MCF 10A (cell line): ENCODE measurements around the gene MSX1. TPM values are rescaled to one million over a fixed set of nuclear protein-coding genes. Genes with fewer than 3 reads are reported as not detected.

Source experiments
- BruUV-seq: library from RNA; stranded (reverse); fragments of 400-500 nt; replicated peaks from 2 replicates; lab custom pipeline; 2021; lab: Mats Ljungman, UMichigan
- CTCF ChIA-PET: fragments of 300-600 bp; sonication (Branson Sonifier 250); formaldehyde crosslinking; extraction: SDS; loops from one replicate; lab custom pipeline; 2021; ENCODE audit warnings: antibody characterized with exemption, inconsistent platforms; lab: Yijun Ruan, JAX
- POLR2A ChIA-PET: fragments of 300-600, 350-650 bp; sonication (Branson Sonifier 250); formaldehyde crosslinking; extraction: SDS; loops from one replicate; lab custom pipeline; 2020; ENCODE audit warnings: antibody characterized with exemption, inconsistent platforms; lab: Yijun Ruan, JAX
- DNase-seq: peaks from one replicate; pipeline ENCODE4 v3.0.0-alpha.2; 2018; ENCODE audit not compliant: unreplicated experiment
- H3K27ac Mint-ChIP-seq: one replicate; pipeline ENCODE4 v1.8.0; 2022; ENCODE audit warnings: mild to moderate bottlenecking, low read depth, mixed read lengths; ENCODE audit not compliant: unreplicated experiment
- H3K27me3 Mint-ChIP-seq: one replicate; pipeline ENCODE4 v1.8.0; 2022; ENCODE audit warnings: mixed read lengths; ENCODE audit not compliant: insufficient read depth, unreplicated experiment
- H3K36me3 Mint-ChIP-seq: one replicate; pipeline ENCODE4 v1.8.0; 2022; ENCODE audit warnings: mild to moderate bottlenecking, moderate library complexity, mixed read lengths; ENCODE audit not compliant: insufficient read depth, unreplicated experiment
- H3K4me1 Mint-ChIP-seq: one replicate; pipeline ENCODE4 v1.8.0; 2022; ENCODE audit warnings: mixed read lengths; ENCODE audit not compliant: insufficient read depth, unreplicated experiment
- H3K4me3 Mint-ChIP-seq: one replicate; pipeline ENCODE4 v1.8.0; 2022; ENCODE audit warnings: mild to moderate bottlenecking, moderate library complexity, mixed read lengths; ENCODE audit not compliant: unreplicated experiment
- H3K9me3 Mint-ChIP-seq: one replicate; pipeline ENCODE4 v1.8.0; 2022; ENCODE audit warnings: mixed read lengths; ENCODE audit not compliant: unreplicated experiment
- intact Hi-C: fragments of 100-400 bp; cut with micrococcal nuclease; formaldehyde crosslinking; loops from 2 replicates; pipeline ENCODE4 v1.14.1; 2022
- total RNA-seq: library from RNA; stranded (reverse); gene quantifications from 2 replicates; pipeline ENCODE4 v1.2.3, GENCODE V29; 2022
- TF ChIP-seq, protein P1 (sequence below): fragments of 200-600 bp; IDR thresholded peaks from one replicate; pipeline ENCODE4 v1.8.0; 2022; ENCODE audit warnings: antibody characterized with exemption, mild to moderate bottlenecking; ENCODE audit not compliant: unreplicated experiment

The MSX1 gene
- total RNA-seq, 1 experiment from 2014 or later, result 3.9 TPM

DNA sequence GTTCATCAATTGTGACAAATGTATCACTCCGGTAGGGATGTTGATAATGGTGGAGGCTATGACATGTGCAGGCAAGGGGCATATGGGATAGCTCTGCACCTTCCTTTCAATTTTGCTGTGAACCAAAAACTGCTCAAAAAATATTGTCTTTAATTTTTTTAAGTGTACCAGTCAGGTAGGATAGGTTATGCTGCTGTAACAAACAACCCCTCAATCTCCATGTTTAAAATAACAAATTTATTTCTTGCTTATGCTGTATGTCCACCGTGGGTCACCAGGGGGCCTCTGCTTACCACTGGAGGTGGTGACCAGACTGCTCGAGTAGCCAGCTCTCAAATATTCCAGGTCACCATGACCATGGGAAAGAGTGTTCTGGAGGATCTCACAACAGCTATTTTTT, 23.4 kb upstream of the MSX1 start:
- Mint-ChIP-seq H3K27me3 (no peaks in the 10 kb centered on the region), H3K4me3 (no peak overlapping the region), H3K36me3 (no peaks in the 10 kb centered on the region), H3K4me1 (peaks cover 9% of the 10 kb centered on the region), H3K9me3 (no peaks in the 10 kb centered on the region), H3K27ac (no peak overlapping the region)
- ChIA-PET POLR2A (interaction anchor here (1.1 kb wide), 1 partner anchor 15 kb away, joined by 3 read pairs; no protein-coding TSS in a partner anchor), CTCF (interaction anchor here (0.9 kb wide), 1 partner anchor 347 kb away, joined by 3 read pairs; no protein-coding TSS in a partner anchor)
- TF ChIP-seq, protein P1, sequence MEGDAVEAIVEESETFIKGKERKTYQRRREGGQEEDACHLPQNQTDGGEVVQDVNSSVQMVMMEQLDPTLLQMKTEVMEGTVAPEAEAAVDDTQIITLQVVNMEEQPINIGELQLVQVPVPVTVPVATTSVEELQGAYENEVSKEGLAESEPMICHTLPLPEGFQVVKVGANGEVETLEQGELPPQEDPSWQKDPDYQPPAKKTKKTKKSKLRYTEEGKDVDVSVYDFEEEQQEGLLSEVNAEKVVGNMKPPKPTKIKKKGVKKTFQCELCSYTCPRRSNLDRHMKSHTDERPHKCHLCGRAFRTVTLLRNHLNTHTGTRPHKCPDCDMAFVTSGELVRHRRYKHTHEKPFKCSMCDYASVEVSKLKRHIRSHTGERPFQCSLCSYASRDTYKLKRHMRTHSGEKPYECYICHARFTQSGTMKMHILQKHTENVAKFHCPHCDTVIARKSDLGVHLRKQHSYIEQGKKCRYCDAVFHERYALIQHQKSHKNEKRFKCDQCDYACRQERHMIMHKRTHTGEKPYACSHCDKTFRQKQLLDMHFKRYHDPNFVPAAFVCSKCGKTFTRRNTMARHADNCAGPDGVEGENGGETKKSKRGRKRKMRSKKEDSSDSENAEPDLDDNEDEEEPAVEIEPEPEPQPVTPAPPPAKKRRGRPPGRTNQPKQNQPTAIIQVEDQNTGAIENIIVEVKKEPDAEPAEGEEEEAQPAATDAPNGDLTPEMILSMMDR, result no peak
- intact Hi-C loops, result no loop called here
- DNase-seq, result no peak
- no TSS peak for BruUV-seq

DNA sequence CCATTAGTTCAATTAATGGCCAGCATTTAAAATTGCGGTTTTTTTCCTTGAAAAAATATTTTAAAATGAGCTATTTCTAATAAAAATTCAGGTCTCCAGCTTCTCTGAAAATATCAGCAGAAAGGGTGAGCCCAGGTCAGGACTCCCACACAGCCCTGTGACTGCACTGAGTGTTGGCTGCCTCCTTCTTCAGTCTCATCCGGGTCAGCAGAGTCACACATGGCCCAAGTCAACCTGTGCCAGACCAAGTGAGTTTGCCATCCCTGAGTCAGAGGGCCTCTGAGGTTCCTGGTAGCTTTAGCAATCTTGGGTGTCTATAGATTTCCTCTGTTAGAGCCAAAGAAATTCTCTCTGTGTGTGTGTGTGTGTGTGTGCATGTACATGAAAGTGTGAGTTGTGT, 22.1 kb upstream of the MSX1 start:
- POLR2A ChIA-PET, result interaction anchor here (0.6 kb wide), 1 partner anchor 751 kb away, joined by 5 read pairs; no protein-coding TSS in a partner anchor
- Mint-ChIP-seq H3K27ac (no peak overlapping the region), H3K36me3 (no peaks in the 10 kb centered on the region), H3K4me3 (no peak overlapping the region), H3K4me1 (peaks cover 9% of the 10 kb centered on the region), H3K9me3 (no peaks in the 10 kb centered on the region), H3K27me3 (no peaks in the 10 kb centered on the region)
- CTCF ChIA-PET, result interaction anchor here (0.6 to 0.9 kb wide), 2 partner anchors 351 to 848 kb away, joined by 3 read pairs; no protein-coding TSS in a partner anchor
- intact Hi-C loops, result no loop called here
- no TSS peak for BruUV-seq
- TF ChIP-seq, protein P1, result no peak
- peak; percentile 17 for DNase-seq

DNA sequence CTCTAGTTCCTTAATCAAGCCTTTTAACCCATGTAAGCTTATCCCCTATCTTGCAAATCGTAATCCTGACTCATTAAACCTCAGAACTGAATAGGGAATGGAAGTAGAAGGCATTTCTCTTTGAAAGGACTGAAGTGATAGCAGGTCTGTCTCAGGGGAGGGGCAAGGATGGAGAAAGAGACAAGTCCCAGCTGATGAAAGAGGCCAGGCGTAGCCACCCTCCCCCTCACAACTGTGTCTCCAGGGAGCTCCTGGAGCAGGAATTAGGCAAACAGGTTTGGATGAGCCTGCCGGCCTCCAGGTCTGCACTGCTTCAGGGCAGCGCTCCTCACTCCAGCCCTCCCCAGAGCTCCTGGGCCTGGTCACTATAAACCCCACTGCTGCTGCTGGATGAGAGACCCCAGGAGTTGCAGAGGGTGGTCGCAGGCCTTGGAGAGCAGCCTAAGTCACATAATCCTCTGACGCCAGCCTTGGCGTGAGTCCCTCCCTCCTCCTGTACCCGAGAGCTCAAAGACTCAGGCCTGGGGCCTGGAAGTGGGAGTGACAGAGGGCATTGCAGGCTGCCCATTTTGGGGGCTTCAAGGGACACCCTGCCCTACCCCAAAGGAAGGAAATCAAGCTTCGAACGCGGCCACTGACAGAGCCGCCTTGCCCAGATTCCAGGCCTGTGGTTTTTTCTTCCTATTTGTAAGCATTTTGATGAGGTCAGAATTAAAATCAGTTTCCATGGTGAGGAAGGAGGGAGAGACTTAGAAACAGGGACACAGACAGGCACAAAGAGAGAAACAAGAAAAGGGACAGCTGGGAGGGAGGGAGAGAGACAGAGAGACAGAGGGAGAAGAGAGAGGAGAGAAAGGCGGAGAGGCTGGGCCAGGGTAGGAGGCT, 21.2 kb upstream of the MSX1 start:
- no peak overlapping the region for H3K27ac Mint-ChIP-seq
- ChIA-PET POLR2A (no interaction called here), CTCF (interaction anchor here (0.7 to 0.9 kb wide), 2 partner anchors 352 to 1159 kb away, joined by 3 read pairs; no protein-coding TSS in a partner anchor)
- peaks cover 9% of the 10 kb centered on the region for H3K4me1 Mint-ChIP-seq
- no peak overlapping the region for H3K4me3 Mint-ChIP-seq
- no TSS peak for BruUV-seq
- H3K27me3 Mint-ChIP-seq, result no peaks in the 10 kb centered on the region
- no peaks in the 10 kb centered on the region for H3K36me3 Mint-ChIP-seq
- no peak for DNase-seq
- TF ChIP-seq, protein P1, result no peak
- H3K9me3 Mint-ChIP-seq, result no peaks in the 10 kb centered on the region
- intact Hi-C loops, result no loop called here

DNA sequence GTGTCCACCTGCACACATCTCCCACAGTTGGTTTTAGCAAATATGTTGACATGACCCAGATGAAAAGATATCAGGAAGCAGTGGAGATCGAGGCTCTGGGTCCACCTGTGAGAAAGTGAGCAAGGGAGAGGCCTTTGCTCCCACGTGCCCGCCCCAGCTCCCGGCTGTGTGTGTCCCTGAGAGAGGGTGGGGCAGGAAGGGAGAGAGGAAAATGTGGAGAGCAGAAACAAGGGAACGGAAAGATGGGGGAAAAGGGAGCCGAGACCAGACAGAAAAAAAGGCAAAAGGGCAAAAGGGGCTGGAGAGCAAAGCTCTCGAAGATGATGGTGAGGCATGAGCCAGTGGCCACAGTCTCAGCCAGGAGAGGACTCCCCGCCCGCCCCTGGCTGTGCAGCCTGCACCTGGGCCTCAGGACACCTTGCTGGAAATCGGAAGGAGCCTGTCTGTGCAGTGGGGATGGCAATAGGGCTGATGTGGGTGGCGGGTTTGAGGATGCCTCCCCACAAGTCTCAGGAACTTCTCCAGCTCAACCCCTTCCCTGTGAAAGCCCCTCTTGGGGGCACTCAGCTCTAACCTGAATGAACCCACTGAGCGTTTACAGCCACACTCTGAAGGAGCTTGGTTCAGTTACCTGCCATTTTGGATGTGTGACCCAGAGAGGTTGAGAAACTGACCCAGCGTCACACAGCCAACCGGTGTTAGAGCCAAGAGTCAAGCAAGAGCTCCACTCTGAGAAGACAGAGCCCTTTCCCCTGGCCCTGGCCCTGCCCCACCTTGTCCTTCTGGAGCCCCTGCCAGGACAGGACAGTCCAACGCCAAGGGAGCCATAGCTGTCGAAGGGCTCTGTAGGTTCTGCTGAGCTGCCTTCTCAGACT, 20.3 kb upstream of the MSX1 start:
- Mint-ChIP-seq H3K9me3 (no peaks in the 10 kb centered on the region), H3K4me1 (peaks cover 9% of the 10 kb centered on the region), H3K27ac (no peak overlapping the region), H3K27me3 (no peaks in the 10 kb centered on the region), H3K36me3 (no peaks in the 10 kb centered on the region), H3K4me3 (no peak overlapping the region)
- intact Hi-C loops, result no loop called here
- POLR2A ChIA-PET, result no interaction called here
- CTCF ChIA-PET, result no interaction called here
- no TSS peak for BruUV-seq
- TF ChIP-seq, protein P1, result no peak
- peak; percentile 9 for DNase-seq
